Inflammatory macrophage treated with lipopolysaccharide for 4 hours (primary cell): ENCODE data around the gene NUBP2.

Experiments
- DNase-seq: peaks from one replicate; pipeline ENCODE4 v3.0.0-alpha.2; 2020

NUBP2 gene

DNA sequence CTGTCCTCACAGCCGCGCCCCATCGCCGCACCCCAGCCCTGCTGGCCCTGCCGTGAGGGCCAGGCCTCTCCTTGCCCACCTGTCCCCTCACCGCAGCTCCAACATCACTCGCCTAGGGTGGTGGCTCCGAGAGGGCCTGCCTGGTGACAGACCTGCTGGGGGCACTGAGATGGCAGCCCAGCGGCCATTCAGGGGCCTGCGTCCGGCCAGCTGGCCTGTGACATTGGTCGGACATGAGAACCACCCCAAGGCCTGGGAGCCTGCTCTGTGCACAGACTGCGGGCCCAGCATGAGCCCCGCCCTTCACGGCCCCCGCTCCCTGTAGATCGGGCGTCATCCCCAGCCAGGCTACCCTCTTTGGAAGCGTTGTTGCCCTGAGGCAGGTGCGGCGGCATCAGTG is 23.2 kb upstream of the NUBP2 start:
- no peak for DNase-seq

DNA sequence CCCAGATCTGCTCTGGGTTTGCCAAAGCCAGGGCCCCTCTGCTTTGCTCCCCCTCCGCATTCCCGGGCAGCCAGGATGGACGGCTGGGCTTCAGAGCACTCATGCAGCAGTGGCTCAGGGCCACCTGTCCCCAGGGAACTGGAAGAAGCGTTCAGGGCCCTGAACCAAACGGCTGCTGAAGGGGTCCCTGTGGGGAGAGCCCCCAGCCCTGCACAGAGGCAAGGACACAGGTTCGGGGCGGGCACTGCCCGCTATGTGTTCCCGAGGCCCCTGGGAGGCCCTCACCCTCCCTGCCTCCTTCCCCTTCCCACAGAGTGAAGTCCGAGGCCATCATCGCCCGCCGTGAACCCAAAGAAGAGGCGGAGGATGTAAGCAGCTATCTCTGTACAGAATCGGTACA is 21.8 kb upstream of the NUBP2 start:
- no peak for DNase-seq

DNA sequence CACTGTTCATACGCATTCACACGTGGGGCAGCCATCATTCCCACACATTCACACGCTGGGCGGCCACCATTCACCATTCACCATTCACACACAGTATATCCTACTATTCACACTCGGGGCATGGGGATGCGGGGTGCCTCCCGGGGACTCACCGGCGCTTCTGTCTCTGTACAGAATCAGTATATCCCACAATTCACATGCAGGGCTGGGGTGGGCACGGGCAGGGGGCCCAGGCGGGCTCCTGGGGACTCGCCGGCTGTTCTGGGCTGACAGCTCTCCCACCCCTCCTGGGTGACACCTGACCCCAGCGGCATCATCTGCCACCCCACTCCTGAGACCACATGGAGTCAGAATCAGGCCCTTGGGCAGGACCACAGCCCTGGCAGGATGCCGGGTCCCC is 21.0 kb upstream of the NUBP2 start:
- DNase-seq, result no peak

- no peak for DNase-seq
Observed at GRCh38 chr16:1762196-1762878, 20.4 kb upstream of the NUBP2 start.

DNA sequence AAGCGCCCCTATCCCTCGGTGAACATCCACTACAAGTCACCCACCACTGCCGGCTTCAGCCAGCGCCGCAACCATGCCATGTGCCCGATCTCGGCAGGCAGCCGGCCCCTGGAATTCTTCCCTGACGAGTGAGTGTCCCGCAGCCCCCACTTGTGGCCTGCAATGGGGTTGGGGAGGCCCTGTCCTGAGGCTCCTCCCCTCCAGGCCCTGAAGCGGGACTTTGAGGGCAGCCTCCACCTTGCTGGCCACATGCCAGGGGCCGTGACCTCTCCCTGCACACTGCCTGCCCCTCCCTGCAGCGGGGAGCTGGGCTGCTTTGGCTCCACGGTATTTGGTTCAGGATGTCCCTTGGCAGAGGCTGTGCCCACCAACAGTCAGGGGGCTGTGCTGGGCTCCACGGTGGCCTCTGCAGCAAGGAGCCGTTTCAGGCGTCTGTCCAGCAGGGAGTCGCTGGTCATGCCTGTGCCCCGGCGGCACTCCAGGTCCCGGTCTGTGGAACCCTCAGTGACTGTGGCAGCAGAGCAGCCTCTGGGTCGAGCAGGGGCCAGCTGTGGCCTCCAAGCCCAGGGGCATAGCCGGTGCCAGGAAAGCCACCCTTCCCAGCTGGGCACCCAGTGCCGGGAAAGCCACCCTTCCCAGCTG is 19.8 kb upstream of the NUBP2 start:
- no peak for DNase-seq

DNA sequence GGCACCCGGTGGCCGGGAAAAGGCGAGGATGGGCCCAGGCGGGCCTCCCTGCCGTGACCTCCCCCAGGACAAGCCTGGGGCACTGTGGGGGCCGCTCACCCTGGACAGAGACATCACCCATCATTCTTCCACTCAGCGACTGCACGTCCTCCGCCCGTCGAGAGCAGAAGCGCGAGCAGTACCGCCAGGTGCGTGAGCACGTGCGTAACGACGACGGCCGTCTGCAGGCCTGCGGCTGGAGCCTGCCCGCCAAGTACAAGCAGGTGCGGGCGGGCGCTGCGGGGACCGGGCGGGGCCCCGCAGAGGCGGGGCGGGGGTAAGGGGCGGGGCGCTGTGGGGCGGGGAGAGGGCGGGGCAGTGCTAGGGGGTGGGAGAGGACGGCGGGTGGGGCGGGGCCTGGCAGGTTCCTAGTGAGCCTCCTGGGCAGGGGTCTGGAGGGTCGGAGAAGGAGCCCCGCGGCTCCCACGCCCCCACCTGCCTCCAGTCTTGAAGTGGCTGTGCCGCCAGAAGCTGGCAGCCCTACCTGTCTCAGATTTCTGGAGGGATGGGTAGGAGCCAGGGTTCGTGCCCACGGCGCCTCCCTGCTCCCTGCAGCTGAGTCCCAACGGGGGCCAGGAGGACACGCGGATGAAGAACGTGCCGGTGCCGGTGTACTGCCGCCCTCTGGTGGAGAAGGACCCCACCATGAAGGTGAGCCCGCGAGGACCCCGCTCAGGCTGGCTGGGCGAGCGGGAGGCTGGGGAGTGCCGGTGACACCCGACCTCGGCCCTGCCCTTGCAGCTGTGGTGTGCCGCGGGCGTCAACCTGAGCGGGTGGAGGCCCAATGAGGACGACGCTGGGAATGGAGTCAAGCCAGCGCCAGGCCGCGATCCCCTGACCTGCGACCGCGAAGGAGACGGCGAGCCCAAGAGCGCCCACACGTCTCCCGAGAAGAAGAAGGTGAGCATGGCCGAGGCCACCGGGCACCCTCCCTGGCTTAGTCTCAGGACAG is 18.9 kb upstream of the NUBP2 start:
- DNase-seq, result no peak

DNA sequence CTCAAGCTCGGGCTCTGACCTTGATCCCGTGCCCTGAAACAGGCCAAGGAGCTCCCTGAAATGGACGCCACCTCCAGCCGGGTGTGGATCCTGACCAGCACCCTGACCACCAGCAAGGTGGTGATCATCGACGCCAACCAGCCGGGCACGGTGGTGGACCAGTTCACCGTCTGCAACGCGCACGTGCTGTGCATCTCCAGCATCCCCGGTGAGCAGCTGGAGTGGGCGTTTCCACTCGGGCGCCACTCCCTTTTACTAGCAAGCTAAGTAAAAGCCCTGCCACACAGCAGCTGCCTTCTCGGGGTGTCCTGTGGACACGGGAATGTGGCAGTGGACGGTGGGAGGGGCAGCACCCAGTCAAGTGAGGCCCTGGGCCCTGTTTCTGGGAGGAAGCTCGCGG is 17.8 kb upstream of the NUBP2 start:
- DNase-seq, result no peak

GRCh38 chr16:1765826-1766225 is 16.9 kb upstream of the NUBP2 start:
- DNase-seq, result no peak

- no peak for DNase-seq
Observed at GRCh38 chr16:1766231-1766630, 16.5 kb upstream of the NUBP2 start.

DNA sequence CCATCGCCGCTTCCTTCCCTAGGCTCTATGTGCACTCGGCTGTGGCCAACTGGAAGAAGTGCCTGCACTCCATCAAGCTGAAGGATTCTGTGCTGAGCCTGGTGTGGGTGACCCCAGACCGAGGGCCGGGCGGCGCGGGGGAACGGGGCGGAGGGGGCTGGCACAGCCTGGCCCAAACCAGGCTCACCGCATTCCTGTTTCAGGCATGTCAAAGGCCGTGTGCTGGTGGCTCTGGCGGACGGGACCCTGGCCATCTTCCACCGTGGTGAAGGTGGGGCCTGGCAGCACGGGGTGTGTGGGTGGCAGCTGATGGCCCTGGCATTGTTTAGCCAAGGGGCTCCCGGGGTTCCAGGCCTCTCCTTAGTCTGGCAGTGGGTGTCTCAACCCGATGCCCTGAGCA is 16.1 kb upstream of the NUBP2 start:
- DNase-seq, result no peak

GRCh38 chr16:1767116-1767994 is 15.4 kb upstream of the NUBP2 start:
- no peak for DNase-seq

DNA sequence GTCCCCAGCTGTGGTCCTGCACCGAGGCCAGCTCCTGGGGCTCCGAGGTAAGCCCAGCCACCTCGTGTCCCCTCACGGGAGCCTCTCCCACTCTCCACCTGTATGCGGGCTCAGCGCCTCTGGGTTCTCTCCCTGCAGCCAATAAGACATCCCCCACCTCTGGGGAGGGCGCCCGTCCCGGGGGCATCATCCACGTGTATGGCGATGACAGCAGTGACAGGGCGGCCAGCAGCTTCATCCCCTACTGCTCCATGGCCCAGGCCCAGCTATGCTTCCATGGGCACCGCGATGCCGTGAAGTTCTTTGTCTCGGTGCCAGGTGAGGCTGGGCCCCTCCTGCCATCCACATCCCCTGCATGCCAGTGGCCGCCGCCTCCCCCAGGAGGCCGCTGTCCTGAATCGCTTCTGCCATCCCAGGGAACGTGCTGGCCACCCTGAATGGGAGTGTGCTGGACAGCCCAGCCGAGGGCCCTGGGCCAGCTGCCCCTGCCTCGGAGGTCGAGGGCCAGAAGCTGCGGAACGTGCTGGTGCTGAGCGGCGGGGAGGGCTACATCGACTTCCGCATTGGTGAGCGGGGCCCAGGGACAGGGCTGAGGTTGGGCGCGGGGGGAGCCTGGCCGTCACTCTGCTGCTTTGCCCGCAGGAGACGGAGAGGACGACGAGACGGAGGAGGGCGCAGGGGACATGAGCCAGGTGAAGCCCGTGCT is 14.5 kb upstream of the NUBP2 start:
- no peak for DNase-seq

DNA sequence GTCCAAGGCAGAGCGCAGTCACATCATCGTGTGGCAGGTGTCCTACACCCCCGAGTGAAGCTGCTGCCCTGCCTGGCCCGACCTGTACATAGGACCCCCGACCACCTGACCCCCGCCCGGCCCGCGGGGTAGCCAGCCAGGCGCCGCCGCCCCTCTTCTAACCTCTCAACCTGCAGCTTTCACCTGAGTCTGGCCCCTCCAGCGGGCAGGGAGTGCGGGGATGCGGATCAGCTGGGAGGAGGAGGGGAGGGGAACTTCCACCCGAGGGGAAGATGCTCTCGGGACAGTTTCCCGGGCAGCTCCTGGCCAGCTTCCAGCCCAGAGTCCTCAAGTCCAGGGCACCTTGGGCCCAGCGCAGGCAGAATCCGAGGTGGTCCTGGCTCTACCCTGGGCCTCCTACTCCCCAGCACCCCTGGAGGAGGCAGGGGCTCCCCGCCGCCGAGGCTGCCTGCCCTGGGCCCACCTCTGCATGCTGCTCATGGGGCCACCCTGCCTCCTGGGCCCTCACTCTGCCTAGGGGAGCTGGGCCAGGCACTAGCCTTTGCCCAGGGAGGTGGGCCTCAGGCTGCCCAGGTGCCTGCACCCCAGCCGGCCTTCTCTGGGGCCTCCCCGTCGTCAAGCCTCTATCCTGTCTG is 13.9 kb upstream of the NUBP2 start:
- DNase-seq, result no peak

DNA sequence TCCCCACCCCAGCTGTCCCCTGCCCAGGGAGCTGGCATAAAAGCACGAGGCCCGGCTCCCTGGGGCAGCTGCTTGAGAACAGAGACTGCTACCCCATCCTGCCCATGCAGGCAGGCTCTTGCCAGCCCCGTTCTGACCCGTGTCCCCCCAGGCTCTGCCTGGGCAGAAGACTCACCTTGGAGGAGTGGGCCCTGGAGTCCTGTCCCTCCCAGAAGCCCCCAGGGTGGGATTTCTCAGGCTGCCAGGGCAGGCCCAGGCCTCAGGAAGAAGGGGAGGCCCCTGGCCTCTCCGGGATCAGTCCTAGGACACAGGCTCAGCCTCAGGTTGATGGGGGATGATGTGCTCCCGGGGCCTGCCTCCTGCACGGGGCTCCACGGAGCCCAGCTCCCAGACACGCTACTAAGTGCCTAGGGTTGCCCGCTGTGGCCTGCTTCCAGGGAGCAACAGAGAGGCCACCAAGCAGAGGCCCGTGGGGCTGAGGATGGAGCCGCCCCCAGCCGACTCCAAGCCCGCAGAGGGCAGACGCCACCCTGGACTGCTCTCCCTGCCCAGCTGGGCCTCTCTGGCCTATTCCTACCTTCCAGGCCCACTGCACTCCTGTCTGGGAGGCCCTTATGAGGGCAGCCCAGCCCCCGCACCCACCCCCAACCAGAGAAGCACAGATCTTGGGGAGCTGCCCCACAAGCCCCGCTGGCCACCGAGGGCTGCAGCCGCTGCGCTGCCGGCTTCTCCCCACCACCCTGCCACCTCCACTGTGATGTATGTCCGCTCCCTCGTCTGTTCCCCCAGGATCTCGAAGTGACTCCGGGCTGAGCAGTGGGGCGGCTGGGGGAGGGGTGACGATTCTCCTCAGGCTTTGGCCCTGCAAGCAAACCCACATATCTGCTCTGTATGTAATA is 13.1 kb upstream of the NUBP2 start:
- no peak for DNase-seq

DNA sequence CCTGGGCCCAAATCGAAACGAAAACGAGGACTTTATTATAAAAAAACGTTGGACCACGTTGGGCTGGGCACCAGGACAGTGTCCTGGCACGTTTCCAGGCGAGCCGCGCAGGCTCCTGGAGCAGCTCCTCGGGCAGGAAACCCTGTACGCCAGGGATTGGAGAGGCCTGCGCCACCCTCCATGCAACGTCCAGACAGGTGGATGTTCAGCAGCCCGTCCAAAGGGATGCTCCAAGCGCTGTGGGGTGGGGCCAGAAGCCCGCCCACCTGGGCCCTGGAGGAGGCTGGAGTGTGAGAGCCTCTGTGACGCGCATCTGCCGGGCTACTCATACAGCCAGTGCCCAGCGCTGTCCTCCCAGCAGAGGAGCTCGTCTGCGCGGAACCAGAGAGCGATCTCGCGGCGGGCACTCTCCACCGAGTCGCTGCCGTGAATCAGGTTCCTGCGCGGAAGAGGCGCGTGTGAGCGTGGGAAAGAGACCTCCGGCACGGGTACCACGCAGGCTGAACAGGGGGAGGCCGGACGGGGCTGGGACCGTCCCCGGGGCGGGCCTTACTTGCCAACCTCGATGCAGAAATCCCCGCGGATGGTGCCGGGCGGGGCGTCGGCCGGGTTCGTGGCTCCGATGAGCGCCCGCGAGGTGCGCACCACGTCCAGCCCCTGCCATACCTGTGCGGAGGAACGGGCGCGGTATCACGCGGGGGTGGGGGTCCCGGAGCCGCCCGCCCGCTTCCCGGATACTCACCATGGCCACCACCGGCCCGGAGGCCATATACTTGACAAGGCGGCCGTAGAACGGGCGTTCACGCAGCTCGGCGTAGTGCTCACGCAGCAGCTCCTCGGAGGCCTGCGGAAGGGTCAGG is 12.2 kb upstream of the NUBP2 start:
- peak; percentile 6 for DNase-seq

- peak; percentile 59 for DNase-seq
Observed at GRCh38 chr16:1771188-1771863, 11.4 kb upstream of the NUBP2 start, which contains the start of gene NME3. Gene NME3 (minus strand): TSS chr16:1771543. CDS start chr16:1771534, 9 bp downstream.

DNA sequence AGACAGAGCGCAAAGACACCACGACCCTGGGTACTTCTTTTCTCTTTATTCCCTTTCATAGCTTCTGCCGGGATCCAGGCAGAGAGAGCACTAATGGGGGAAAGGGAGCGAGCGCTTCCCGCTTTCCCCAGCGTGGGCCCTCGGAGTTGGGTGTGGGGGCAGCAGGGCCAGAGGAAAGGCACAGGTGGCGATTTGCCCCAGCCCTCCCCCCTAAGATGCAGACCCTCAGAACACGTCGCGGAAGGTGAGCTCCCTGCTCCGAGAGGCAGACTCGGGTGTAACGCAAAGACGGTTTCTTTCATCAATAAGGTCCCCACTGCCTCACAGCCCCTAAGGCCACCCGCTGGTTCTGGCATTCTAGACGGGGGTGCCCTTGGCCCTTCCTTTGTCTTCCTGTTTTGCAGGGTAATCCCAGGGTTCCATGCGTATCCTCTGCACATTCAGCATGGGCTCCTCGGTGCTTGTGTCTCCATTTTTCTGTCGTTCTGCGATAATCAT is 10.8 kb upstream of the NUBP2 start:
- no peak for DNase-seq

DNA sequence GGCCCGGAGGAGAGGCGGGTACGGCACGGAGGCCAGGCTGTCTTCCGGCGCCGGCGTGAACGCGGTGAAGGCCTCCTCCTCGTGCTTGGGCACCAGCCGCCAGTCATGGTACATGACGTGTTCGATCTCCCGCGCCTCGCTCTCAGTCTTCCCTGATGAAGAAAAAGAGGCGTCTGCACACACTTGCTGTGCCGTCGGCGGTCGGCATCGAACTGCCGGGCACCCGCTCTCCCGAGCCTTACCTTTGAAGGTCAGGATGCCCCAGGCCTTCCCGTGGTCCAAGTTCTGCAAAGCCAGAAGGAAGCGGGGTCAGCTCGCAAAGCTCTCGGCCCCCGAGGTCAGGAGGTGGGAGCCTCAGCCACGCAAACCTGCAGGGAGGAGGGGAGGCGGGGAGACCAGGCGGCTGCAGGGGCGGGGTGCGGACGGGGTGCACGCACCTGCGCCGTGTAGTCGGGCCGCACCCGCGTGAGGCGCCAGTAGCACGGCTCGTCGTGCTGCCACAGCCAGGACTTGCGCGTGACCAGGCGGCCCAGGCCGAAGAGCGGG is 10.3 kb upstream of the NUBP2 start, which contains the start of gene EME2:
EME2 (plus strand) TSS at position 449 of the 546 bp plus-strand sequence. CDS start 418 bp downstream, outside the sequence.
- peak; percentile 22 for DNase-seq
